Measurements from ENCODE around the gene SH3BP5L. TPM values are rescaled to one million over a fixed set of nuclear protein-coding genes. Genes with fewer than 3 reads are reported as not detected.
"Not testable (repeated sequence)": the region's sequence is repeated elsewhere in the genome, so short reads cannot be mapped to it uniquely, and the experiment has no call there.

Gene SH3BP5L
- polyA plus RNA-seq, 3 donors, result 30.3 to 32.5 (median 30.6) TPM

DNA sequence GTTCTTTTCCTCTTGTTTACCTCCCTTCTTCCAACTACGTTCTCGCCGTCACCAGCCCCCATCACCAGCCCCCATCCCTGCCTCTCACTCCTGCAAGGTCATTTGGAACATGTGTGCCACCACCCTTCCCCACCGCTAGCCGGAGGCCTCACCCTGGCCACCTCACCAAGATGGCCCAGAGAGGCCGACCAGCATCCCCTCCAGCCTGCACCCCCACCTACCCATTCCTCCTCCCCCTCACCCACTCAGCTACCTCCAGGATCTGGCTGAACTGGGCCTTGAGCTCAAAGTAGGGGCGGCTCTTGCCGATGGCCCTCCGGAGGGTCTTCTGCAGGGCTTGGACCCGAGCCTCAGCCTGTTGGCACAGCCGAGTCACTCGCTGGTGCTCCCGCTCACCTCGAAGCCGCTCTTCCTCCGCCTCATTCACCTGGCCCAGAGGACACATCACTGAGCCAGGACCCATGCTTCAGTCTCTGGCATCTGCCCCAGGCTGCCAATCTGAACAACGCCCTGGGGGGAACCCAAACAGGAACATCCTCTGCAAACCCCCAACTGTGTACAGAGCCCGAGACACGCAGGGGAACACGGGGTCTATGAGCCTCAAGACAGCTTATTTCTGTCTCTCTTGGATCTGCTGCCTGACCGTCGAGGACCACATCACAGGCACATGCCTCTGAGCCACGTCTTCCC is 12.8 kb downstream of the SH3BP5L start:
- DNase-seq, result no peak

DNA sequence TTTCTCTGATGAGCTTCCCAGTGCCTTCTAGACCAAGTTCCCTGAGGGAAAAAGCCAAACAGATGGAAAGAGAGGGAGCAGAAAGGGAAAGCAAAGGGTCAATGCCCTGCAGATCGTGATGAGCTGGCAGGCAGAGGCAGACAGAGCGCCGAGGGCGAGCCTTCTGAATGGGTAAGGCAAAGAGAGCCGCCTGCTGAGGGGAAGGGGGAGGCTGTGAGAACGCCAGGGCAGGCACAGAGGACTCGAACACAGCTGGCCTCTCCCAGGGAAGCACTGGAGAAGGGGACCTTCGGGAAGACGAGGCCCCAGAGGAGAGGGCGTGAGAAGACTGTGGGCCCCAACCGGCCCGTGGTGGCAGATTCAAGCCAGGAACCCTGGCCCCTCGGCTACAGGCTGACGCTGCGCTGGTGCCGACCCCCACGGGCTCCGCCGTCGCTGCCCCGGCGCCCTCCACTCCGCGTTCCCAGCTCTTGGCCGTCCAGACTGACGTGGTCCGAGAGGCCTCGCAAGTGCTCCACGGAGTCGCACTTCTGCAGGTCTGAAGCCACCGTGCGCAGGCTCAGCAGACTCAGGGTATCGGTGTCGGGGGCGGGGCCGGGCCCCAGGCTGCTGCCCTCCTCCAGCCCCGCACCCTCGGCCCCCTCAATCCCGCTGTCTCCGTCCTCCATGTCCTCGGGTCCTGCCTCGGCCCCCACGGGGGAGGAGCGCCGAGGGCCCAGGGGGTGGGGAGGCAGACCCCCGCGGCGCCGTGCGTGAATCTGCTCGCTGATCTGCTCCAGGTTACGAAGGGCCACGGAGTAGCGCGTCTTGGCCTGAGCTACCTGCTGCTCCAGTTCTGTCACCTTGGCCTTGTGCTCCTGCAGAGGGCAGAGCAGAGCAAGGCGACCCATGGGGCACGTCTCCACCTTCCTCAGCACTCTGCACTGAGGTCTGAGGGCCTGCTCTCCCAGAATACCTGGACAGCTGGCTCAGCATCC is 13.9 kb downstream of the SH3BP5L start:
- no peak for DNase-seq

DNA sequence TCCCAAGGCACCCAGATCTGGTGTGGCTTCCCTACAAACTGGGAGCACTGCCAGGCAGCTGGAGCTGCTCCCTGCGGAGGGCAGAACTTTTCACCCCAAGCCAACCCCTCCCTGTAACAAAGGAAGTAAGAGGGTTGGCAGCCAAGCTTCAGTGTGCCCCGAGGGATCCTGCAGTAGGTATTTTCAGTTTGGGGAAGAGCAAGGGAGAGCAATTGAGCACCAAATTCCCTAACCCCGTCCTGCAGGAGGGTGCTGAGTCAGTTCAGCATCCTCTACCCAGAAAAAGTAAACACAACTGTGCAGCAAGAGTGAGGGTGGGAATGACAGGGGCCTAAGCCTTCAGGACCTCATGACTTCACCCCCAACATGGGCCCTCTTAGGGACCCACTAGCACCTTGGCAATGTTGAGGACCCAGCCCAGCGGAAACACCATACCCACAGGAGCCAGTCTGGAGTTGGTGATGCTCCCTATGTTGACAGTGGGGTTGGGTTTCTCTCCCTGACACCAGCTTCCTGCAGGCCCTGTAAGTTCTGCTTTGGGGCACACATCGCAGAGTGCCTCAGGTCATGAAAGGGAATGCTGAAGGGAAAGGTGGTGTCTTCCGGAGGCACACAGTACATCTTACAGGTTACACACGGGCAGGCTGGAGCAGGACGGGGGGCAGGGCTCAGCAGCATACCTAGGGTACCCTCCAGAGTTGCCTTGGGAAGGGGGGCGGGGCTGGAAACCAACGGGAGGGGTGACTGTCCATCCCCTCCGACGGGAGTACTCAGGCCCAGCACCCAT is 14.8 kb downstream of the SH3BP5L start:
- DNase-seq, result no peak

- DNase-seq, result no peak
Measured at GRCh38 chr1:248810000-248810726, 15.6 kb downstream of the SH3BP5L start.

DNA sequence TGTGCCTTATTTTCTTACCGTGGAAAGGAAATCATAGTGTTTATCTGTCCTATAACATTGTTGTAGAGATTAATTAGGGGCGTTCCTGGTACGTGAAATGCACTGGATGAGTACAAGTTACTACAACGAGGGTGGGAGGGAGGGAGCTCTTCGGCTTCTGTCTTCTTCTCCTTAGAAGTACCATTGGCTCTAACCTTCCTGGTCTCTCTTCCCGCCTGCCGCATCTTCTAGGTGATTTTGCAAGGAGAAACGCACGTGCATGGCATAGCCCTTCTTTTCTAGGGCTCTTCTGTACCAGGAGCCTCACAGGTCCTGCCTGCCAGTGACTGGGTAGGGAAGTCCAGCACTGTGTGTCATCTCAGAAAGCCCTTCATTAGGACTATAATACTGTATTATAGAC is 16.8 kb downstream of the SH3BP5L start:
- DNase-seq, result no peak

- DNase-seq, result peak; percentile 44
Measured at GRCh38 chr1:248807067-248807737, 18.5 kb downstream of the SH3BP5L start.

DNA sequence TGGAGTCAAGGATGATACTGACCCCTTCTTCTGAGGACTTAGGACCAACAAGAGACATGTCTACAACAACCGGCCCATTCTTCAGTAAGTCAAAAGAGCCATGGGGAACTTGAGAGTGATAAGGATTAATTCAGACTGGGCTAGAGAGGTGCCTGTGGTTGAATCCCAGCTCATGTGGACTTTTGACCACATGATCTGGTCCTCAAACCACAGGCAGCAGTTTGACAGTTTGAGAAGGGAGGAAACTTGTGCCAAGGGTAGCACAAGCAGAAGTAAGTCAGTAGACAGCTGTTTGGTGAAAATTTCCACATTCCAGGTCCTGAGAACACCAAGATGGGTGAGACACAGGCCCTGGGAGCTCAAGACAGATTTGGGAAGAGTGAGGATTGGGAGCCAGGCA is 19.8 kb downstream of the SH3BP5L start:
- no peak for DNase-seq

- no peak for DNase-seq
Measured at GRCh38 chr1:248804771-248805681, 20.7 kb downstream of the SH3BP5L start.

DNA sequence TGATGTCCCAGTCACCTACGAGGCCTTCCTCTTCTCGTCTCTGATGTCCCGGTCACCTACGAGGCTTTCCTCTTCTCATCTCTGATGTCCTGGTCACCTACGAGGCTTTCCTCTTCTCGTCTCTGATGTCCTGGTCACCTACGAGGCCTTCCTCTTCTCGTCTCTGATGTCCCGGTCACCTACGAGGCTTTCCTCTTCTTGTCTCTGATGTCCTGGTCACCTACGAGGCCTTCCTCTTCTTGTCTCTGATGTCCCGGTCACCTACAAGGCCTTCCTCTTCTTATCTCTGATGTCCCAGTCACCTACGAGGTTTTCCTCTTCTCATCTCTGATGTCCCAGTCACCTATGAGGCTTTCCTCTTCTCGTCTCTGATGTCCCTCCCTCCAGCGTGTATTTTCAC is 22.2 kb downstream of the SH3BP5L start:
- not testable (repeated sequence) for DNase-seq

DNA sequence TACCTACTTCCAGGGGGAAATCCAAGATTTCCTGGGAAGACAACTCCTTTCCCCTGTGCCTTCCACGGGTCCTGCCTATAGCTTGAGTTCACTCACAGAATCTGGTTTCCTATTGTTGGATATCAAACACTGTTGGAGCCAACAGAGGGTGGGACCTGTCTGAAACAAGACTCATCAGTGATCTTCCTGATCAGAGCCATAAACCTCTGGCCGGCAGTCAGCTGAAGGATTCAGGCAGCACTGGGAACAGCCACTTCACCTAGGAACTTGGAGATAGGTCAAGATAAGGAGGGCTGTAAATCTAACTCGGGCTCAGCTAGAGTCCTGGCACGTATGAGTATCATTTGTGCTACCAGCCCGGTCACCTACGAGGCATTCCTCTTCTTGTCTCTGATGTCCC is 23.3 kb downstream of the SH3BP5L start:
- no peak for DNase-seq

- DNase-seq, result no peak
Measured at GRCh38 chr1:248800459-248800858, 25.3 kb downstream of the SH3BP5L start.

GRCh38 chr1:248798791-248799190 is 26.9 kb downstream of the SH3BP5L start:
- no peak for DNase-seq

- DNase-seq, result not testable (repeated sequence)
Measured at GRCh38 chr1:248794663-248795062, 31.1 kb downstream of the SH3BP5L start.

DNA sequence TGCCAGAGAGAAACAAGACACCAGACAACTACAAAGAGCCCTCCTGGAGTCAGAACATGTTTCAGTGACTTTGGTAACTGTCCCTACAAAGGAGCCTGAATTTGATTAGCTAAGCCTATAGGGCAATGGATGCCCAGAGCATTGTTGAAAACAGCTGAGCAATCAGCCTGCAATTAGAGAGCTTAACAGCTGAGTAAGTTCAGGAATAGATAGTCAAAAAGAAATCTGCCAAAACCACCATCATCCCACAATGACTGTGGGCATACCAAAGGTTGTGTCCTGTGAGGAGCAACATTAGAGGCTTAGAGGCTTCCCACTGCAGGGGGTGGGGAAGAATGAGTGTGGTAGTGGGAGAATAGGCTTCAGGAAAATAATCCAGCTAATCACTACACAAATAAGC is 32.1 kb downstream of the SH3BP5L start:
- DNase-seq, result no peak

DNA sequence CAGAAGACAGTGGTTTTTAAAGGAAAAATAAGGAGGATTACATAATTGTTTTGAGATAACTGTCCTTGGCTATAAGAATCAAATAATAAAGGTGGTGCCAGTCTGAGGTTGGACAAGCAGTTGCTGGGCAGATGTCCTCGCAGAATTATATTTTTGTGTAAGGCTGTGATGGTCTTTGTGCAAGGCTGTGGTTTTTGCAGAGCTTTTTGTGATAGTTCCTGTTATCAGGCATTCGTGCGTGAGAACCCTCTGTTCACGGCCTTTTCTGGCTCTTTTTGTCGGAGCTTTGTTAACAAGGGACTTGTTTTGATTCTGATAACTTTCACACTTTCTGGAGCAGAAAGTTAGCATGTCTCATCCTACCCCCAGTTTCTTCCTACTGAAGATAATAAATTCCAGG is 33.4 kb downstream of the SH3BP5L start:
- no peak for DNase-seq

DNA sequence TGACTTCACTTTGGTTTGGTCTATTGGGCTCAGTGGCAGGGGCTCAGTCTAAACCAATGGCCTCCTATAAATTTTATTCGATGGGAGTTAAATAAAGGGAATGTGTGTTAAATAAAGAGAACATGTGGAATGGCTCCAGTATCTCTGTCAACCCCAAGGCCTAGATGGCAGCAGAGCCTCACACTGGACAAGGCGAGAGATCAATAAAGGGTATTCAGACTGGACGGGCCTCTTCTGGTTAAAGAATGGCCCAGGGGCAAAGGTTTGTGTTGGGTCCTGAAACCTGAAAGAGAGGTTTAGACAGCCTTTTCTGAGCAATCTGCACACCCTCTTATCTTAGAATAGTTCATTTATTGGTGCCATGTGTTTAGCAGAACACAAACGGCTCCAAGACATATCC is 34.7 kb downstream of the SH3BP5L start:
- no peak for DNase-seq

- no peak for DNase-seq
Measured at GRCh38 chr1:248790456-248790855, 35.3 kb downstream of the SH3BP5L start.

GRCh38 chr1:248789337-248789736 is 36.4 kb downstream of the SH3BP5L start:
- DNase-seq, result not testable (repeated sequence)

- DNase-seq, result no peak
Measured at GRCh38 chr1:248788327-248788726, 37.4 kb downstream of the SH3BP5L start.

GRCh38 chr1:248787430-248787829 is 38.3 kb downstream of the SH3BP5L start:
- no peak for DNase-seq

Measured in renal pelvis (tissue), 4 donors.